ENCODE results near the gene ACYP1. TPM values are rescaled to one million over a fixed set of nuclear protein-coding genes. Genes with fewer than 3 reads are reported as not detected.

The ACYP1 gene
- total and polyA plus RNA-seq, 2 of the 13 experiments (the other 11 are each of a cell fraction or from before 2014, with no cell fraction given) = 9.7 to 22.4 TPM

DNA sequence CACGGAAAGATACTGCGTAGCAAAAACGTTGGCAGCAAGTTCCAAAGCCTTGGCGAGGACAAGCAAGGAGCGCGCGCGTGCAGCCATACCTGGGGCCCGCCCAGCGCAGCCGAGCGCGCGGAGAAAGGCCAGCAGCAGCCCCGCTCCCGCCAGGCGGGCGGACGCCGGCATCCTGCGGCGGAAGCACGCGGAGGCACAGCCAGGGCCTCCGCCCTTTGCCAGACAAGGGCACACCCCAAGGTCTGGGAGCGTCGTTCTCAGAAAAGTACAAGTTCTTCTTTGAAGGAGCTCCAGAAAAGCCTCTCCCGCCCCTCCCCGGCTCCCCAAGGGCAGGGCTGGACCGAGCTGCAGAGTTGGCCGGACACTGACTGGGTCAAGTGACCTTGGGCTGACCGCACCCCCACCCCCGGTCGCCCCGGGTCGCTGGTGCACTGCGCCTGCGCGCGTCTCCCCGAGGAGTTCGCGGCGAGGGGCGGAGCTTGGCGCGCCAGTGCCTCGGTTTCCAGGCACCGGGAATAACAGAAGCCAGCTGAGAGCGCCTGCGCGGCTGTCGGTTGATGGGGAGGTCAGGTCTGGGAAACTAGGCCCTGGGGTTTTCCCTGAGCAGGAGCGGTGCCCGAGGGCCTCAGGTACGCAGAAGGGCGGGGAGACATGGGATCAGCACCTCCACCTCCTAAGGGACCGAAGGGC lies 5.4 kb upstream of the ACYP1 start, which contains the start of gene ZC2HC1C (continued):
- TF ChIP-seq, protein P1, sequence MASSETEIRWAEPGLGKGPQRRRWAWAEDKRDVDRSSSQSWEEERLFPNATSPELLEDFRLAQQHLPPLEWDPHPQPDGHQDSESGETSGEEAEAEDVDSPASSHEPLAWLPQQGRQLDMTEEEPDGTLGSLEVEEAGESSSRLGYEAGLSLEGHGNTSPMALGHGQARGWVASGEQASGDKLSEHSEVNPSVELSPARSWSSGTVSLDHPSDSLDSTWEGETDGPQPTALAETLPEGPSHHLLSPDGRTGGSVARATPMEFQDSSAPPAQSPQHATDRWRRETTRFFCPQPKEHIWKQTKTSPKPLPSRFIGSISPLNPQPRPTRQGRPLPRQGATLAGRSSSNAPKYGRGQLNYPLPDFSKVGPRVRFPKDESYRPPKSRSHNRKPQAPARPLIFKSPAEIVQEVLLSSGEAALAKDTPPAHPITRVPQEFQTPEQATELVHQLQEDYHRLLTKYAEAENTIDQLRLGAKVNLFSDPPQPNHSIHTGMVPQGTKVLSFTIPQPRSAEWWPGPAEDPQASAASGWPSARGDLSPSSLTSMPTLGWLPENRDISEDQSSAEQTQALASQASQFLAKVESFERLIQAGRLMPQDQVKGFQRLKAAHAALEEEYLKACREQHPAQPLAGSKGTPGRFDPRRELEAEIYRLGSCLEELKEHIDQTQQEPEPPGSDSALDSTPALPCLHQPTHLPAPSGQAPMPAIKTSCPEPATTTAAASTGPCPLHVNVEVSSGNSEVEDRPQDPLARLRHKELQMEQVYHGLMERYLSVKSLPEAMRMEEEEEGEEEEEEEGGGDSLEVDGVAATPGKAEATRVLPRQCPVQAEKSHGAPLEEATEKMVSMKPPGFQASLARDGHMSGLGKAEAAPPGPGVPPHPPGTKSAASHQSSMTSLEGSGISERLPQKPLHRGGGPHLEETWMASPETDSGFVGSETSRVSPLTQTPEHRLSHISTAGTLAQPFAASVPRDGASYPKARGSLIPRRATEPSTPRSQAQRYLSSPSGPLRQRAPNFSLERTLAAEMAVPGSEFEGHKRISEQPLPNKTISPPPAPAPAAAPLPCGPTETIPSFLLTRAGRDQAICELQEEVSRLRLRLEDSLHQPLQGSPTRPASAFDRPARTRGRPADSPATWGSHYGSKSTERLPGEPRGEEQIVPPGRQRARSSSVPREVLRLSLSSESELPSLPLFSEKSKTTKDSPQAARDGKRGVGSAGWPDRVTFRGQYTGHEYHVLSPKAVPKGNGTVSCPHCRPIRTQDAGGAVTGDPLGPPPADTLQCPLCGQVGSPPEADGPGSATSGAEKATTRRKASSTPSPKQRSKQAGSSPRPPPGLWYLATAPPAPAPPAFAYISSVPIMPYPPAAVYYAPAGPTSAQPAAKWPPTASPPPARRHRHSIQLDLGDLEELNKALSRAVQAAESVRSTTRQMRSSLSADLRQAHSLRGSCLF (CRISPR knock-in tag; IDR thresholded peaks at IDR 0.05; ENCODE audit: borderline replicate concordance) = 0 out of 2 replicates have a peak, but pooled peaks have one; percentile 53
- peak; percentile 93 for TF ChIP-seq ZNF747 (CRISPR knock-in tag; IDR thresholded peaks at IDR 0.05; ENCODE audit: borderline replicate concordance)
- TF ChIP-seq RXRA (CRISPR knock-in tag; IDR thresholded peaks at IDR 0.05) = peak; percentile 98
- TF ChIP-seq NFE2L1 (CRISPR knock-in tag; IDR thresholded peaks at IDR 0.05; ENCODE audit: borderline replicate concordance) = peak; percentile 87; the same call in 1 of the 2 replicates
- TF ChIP-seq, protein P2, sequence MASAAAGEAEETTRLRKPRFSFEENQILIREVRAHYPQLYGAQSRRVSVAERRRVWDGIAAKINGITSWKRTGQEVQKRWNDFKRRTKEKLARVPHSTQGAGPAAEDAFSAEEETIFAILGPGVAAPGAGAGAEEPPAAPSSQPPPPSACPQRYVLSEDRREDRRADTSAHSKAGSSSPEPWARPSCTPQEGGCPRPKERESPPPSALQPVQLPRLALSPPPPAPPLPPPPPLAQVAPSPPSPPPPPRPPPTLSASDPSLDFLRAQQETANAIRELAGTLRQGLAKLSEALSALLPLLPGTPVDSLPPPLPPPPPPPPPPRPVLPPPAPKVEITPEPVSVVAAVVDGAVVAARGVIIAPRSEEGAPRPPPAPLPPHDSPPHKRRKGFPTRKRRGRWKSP (CRISPR knock-in tag; IDR thresholded peaks at IDR 0.05) = peak; percentile 30
- TF ChIP-seq ZNF619 (CRISPR knock-in tag; IDR thresholded peaks at IDR 0.05) = peak; percentile 62; the same call in 1 of the 2 replicates
- TF ChIP-seq MXD4 (CRISPR knock-in tag; IDR thresholded peaks at IDR 0.05) = peak; percentile 45
- TF ChIP-seq, protein P3, sequence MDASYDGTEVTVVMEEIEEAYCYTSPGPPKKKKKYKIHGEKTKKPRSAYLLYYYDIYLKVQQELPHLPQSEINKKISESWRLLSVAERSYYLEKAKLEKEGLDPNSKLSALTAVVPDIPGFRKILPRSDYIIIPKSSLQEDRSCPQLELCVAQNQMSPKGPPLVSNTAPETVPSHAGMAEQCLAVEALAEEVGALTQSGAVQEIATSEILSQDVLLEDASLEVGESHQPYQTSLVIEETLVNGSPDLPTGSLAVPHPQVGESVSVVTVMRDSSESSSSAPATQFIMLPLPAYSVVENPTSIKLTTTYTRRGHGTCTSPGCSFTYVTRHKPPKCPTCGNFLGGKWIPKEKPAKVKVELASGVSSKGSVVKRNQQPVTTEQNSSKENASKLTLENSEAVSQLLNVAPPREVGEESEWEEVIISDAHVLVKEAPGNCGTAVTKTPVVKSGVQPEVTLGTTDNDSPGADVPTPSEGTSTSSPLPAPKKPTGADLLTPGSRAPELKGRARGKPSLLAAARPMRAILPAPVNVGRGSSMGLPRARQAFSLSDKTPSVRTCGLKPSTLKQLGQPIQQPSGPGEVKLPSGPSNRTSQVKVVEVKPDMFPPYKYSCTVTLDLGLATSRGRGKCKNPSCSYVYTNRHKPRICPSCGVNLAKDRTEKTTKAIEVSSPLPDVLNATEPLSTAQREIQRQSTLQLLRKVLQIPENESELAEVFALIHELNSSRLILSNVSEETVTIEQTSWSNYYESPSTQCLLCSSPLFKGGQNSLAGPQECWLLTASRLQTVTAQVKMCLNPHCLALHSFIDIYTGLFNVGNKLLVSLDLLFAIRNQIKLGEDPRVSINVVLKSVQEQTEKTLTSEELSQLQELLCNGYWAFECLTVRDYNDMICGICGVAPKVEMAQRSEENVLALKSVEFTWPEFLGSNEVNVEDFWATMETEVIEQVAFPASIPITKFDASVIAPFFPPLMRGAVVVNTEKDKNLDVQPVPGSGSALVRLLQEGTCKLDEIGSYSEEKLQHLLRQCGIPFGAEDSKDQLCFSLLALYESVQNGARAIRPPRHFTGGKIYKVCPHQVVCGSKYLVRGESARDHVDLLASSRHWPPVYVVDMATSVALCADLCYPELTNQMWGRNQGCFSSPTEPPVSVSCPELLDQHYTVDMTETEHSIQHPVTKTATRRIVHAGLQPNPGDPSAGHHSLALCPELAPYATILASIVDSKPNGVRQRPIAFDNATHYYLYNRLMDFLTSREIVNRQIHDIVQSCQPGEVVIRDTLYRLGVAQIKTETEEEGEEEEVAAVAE (CRISPR knock-in tag; IDR thresholded peaks at IDR 0.05; ENCODE audit: borderline replicate concordance) = no peak; the same call in none of the 2 replicates
- no peak for TF ChIP-seq TEAD2 (CRISPR knock-in tag; IDR thresholded peaks at IDR 0.05)
- TF ChIP-seq ZNF24 (IDR thresholded peaks at IDR 0.05) = 0 out of 2 replicates have a peak, but pooled peaks have one; percentile 35
- TF ChIP-seq ZNF326 (CRISPR knock-in tag; IDR thresholded peaks at IDR 0.05; ENCODE audit: borderline replicate concordance) = no peak

Measured in HepG2 (cell line).